Measurements from ENCODE around the gene MAP3K12. TPM values are rescaled to one million over a fixed set of nuclear protein-coding genes. Genes with fewer than 3 reads are reported as not detected.

MAP3K12 gene
- total and polyA plus RNA-seq, 7 donors = 1.9 to 3.1 (median 2.4) TPM

- peaks cover 9 to 100% of the 10 kb centered on the region in 2 donors for H3K36me3 ChIP-seq (ENCODE audit: insufficient read depth in 1 of 2, low read depth in 1 of 2)
- no peak overlapping the region for H3K27ac ChIP-seq
- 13 to 22% (median 17%) methylated on average over 1 of the region's 1 CpG for WGBS, 3 donors
- no peaks in the 10 kb centered on the region for H3K4me1 ChIP-seq
- intact Hi-C loops (cut with DNase I) = no loop called here
- no peaks in the 10 kb centered on the region for H3K27me3 ChIP-seq (ENCODE audit: insufficient read depth in 3 of 3, low read length in 2 of 3)
- DNase-seq (no peak), ATAC-seq (no peak)
- no peak for TF ChIP-seq CTCF (IDR thresholded peaks at IDR 0.05)
- H3K4me3 ChIP-seq = no peak overlapping the region
- no peaks in the 10 kb centered on the region for H3K9me3 ChIP-seq
Observed at GRCh38 chr12:53538209-53538689, 39.0 kb upstream of the MAP3K12 start.

GRCh38 chr12:53536962-53537361, 37.7 kb upstream of the MAP3K12 start:
- DNase-seq = no peak
- Histone ChIP-seq H3K27ac (no peak overlapping the region), H3K36me3 (ENCODE audit: insufficient read depth in 1 of 2, low read depth in 1 of 2) (peaks cover 16 to 100% of the 10 kb centered on the region in 2 donors), H3K27me3 (ENCODE audit: insufficient read depth in 3 of 3, low read length in 2 of 3) (no peaks in the 10 kb centered on the region), H3K4me3 (no peak overlapping the region), H3K9me3 (no peaks in the 10 kb centered on the region), H3K4me1 (no peaks in the 10 kb centered on the region)
- no peak for ATAC-seq
- WGBS, 3 donors = 89 to 90% (median 89%) methylated on average over 3 of the region's 3 CpGs
- no peak for TF ChIP-seq CTCF (IDR thresholded peaks at IDR 0.05)
- intact Hi-C loops (cut with DNase I) = no loop called here

GRCh38 chr12:53533471-53533870, 34.2 kb upstream of the MAP3K12 start:
- H3K9me3 ChIP-seq = no peaks in the 10 kb centered on the region
- intact Hi-C loops (cut with DNase I) = no loop called here
- no peak overlapping the region for H3K4me3 ChIP-seq
- peaks cover 22 to 99% of the 10 kb centered on the region in 2 donors for H3K36me3 ChIP-seq (ENCODE audit: insufficient read depth in 1 of 2, low read depth in 1 of 2)
- no peaks in the 10 kb centered on the region for H3K4me1 ChIP-seq
- 77 to 86% (median 78%) methylated on average over 2 of the region's 2 CpGs for WGBS, 3 donors
- TF ChIP-seq CTCF (IDR thresholded peaks at IDR 0.05) = no peak
- DNase-seq = no peak
- no peak overlapping the region for H3K27ac ChIP-seq
- ATAC-seq = no peak
- H3K27me3 ChIP-seq (ENCODE audit: insufficient read depth in 3 of 3, low read length in 2 of 3) = no peaks in the 10 kb centered on the region

- intact Hi-C loops (cut with DNase I) = no loop called here
- TF ChIP-seq CTCF (IDR thresholded peaks at IDR 0.05) = no peak
- H3K9me3 ChIP-seq = no peaks in the 10 kb centered on the region
- H3K27ac ChIP-seq = no peak overlapping the region
- ATAC-seq (peak in 2 of 4 donors; percentile 33 to 43), DNase-seq (no peak)
- peaks cover 22 to 99% of the 10 kb centered on the region in 2 donors for H3K36me3 ChIP-seq (ENCODE audit: insufficient read depth in 1 of 2, low read depth in 1 of 2)
- WGBS, 3 donors = 67 to 77% (median 77%) methylated on average over 7 of the region's 7 CpGs
- no peaks in the 10 kb centered on the region for H3K4me1 ChIP-seq
- H3K4me3 ChIP-seq = no peak overlapping the region
- H3K27me3 ChIP-seq (ENCODE audit: insufficient read depth in 3 of 3, low read length in 2 of 3) = no peaks in the 10 kb centered on the region
Observed at GRCh38 chr12:53532524-53533445, 33.5 kb upstream of the MAP3K12 start.
